Measurements from ENCODE around the gene IGFLR1.

The IGFLR1 gene

GRCh38 chr19:35723671-35724070, 18.6 kb downstream of the IGFLR1 start:
- no peak for DNase-seq

GRCh38 chr19:35722897-35723296, 19.4 kb downstream of the IGFLR1 start:
- DNase-seq, result peak; percentile 8

- peak; percentile 16 for DNase-seq
Observed at GRCh38 chr19:35722461-35722860, 19.8 kb downstream of the IGFLR1 start.

GRCh38 chr19:35721374-35721773, 20.9 kb downstream of the IGFLR1 start:
- peak; percentile 13 for DNase-seq

DNA sequence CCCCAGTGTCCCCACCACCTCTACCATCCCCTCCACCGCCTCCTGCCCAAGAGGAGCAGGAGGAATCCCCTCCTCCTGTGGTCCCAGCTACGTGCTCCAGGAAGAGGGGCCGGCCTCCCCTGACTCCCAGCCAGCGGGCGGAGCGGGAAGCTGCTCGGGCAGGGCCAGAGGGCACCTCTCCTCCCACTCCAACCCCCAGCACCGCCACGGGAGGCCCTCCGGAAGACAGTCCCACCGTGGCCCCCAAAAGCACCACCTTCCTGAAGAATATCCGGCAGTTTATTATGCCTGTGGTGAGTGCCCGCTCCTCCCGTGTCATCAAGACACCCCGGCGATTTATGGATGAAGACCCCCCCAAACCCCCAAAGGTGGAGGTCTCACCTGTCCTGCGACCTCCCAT, 21.6 kb downstream of the IGFLR1 start:
- DNase-seq, result peak; percentile 26

DNA sequence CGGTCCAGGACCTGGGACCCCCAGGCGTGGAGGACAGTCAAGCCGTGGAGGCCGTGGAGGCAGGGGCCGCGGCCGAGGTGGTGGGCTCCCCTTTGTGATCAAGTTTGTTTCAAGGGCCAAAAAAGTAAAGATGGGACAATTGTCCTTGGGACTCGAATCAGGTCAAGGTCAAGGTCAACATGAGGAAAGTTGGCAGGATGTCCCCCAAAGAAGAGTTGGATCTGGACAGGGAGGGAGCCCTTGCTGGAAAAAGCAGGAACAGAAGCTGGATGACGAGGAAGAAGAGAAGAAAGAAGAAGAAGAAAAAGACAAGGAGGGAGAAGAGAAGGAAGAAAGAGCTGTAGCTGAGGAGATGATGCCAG, 22.1 kb downstream of the IGFLR1 start:
- no peak for DNase-seq

GRCh38 chr19:35719402-35720162, 22.7 kb downstream of the IGFLR1 start:
- no peak for DNase-seq

DNA sequence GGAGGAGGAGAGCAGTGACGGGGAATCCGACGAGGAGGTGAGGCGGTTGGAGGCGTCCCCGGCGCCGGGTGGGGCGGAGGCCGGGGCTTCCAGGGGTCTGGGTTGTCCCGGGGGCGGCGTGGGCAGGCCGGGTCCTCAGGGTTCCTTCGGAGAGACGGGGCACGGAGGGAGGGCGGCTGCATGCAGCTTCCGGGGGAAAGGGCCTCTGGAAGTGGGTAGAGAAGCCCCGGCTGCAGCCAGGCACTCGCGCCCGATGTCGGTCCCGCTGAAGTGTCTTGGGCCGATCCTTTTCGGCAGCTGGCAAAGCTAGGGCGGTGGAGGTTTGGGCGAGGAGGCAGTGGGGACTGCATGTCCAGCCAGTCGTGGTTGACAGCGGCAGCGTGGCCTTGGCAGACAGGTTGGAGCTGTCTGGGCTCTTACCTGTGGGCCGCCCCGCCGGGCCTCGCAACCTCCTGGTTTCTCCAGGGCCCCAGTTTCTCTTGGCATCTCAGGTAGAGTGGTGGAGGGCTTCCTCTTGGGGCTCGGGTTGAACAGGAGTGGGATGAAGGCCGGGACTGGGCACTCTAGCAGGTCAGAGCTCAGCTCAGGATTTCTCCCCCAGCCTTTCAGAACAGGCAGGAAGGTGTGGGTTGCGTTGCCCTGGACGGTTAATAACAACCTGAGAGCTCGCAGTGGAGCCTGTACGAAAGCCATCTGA, 23.8 kb downstream of the IGFLR1 start:
- DNase-seq, result no peak

DNA sequence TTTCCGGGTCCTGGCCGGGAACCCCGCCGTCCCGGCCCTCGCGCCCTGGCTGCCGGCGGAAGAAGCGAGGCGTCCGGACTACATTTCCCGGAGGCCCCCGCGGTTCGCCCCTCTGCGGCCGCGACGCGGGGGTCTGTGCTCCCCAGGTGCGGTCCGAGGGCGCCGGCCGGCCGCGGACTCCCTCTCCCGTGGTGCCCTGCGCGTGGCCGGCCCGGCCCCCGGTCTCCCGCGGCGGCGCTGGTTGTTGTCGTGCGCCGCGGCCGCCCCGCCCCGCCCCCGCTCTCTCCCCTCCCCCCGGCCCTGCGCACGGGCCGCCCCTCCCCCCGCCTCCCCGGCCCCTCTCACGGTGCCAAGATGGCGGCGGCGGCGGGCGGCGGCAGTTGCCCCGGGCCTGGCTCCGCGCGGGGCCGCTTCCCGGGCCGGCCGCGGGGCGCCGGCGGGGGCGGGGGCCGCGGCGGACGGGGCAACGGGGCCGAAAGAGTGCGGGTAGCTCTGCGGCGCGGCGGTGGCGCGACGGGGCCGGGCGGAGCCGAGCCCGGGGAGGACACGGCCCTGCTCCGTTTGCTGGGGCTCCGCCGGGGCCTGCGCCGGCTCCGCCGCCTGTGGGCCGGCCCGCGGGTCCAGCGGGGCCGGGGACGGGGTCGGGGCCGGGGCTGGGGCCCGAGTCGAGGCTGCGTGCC, 24.4 kb downstream of the IGFLR1 start, which contains the start of gene KMT2B:
Gene KMT2B, plus strand, starts transcription at position 339 of the 680 bp plus-strand sequence. Its CDS starts 16 bp downstream, at position 355.
- DNase-seq, result peak; percentile 97

- DNase-seq, result peak; percentile 91
Observed at GRCh38 chr19:35716801-35717664, 25.2 kb downstream of the IGFLR1 start.

- DNase-seq, result no peak
Observed at GRCh38 chr19:35715981-35716800, 26.1 kb downstream of the IGFLR1 start.

GRCh38 chr19:35715355-35715809, 26.9 kb downstream of the IGFLR1 start:
- DNase-seq, result no peak

DNA sequence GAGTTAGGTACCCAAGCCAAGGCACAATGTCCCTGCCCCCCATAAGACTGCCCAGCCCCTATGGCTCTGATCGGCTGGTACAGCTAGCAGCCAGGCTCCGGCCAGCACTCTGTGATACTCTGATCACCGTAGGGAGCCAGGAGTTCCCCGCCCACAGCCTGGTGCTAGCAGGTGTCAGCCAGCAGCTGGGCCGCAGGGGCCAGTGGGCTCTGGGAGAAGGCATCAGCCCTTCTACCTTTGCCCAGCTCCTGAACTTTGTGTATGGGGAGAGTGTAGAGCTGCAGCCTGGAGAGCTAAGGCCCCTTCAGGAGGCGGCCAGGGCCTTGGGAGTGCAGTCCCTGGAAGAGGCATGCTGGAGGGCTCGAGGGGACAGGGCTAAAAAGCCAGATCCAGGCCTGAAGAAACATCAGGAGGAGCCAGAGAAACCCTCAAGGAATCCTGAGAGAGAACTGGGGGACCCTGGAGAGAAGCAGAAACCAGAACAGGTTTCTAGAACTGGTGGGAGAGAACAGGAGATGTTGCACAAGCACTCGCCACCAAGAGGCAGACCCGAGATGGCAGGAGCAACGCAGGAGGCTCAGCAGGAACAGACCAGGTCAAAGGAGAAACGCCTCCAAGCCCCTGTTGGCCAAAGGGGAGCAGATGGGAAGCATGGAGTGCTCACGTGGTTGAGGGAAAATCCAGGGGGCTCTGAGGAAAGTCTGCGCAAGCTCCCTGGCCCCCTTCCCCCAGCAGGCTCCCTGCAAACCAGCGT, 27.5 kb downstream of the IGFLR1 start:
- no peak for DNase-seq

GRCh38 chr19:35713904-35714495, 28.3 kb downstream of the IGFLR1 start:
- no peak for DNase-seq

DNA sequence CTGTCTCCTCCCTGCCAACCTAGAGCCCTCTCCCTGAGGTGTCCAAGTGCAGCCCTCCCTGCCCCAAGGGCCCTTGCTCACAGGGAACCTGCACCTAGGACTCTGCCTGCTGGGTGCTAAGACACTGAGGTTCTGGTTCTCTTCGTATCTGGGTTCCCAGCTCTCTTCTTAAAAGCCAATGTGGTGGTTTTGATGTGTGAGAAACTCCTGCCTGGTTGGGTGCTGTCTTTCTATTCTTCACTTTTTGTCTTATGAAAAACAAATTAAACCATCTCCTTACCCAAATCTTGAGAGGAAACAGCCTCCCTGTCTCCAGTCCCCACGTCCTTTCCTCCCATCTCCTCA, 28.8 kb downstream of the IGFLR1 start:
- DNase-seq, result no peak

DNA sequence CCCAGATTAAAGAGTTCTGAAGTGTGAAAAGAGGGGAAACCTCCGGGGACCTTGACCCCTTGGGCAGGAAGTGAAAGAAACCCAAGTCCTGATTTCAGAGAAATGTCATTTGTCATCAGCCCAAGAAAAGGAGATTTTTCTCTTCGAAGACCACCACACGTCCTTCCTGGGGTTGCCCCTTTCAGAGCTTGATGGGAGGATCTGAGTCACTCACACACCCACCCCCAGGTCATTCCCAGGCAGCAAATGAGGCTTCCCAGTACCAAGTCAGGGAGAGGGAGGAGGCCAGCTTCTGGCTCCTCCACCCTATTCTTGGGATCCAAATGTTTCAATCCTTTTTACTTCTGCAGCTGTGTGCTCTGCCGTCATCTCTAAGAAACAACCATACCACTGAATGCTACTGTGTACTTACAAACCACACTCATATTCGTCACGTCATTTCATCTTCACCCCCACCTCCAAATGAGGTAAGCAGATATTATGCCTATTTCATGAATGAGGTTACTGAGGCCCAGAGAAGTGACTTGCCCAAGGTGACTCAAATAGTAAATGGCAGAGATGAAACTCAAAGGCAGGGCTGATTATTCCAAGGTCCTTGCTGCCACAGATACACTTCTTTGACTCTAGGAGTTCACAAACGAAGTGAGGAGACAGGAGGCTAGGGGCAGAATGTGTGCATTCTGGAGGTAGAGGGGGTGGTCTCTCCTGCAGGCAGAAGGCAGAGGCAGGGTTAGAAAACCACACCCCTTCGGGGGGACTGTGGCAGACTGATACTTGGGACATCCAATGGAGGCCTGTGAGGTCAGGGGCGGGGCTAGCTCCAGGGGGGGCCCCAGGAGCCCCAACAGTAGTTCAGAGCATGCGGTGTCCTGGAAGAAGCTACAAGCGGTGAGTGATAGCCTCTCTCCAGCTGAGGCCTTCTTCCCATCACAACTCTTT, 29.4 kb downstream of the IGFLR1 start:
- no peak for DNase-seq

DNA sequence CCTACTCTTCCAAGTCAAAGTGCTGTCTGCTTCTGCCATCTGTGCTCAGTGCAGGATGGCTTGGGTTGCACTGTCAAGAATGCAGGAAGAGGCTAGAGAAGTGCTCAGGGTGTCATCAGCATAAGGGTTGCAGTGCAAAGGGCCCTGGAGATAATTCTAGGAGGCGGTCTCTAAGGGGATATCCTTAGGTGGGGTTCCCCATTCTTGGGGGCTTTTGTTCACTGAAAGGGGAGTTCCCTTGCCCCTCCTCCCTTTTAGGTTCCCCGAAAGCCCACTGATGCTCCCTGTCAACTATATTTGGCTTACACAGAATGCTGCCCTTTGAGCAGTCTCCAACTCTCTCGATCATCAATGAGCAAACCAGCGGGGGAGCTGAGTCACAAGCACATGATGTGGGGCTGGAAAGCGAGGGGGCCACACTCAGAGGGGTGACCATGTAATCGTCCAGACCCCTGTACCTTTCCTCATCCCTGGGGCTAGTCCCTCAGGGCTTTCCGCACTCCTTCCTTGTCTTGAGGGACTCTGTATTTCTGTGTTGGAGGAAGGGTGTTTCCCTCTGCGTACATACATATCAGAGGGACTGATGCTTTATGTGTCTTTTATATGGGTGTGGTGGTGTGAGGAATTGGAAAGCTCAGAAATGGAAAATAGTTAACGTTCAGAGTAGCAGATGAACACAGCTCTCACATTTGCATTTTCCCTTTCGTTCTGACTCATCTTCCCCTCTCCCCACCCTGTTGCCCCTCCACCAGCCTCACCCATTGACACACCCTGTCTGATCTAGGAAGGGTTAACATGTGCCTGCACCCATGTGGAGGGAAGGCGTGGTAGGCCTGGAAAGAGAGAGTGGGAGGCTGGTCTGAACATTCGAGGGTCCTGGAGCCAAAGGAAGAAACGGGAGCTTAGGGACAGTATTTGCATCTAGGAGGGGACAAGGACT, 31.2 kb downstream of the IGFLR1 start:
- no peak for DNase-seq

GRCh38 chr19:35708391-35708790, 33.9 kb downstream of the IGFLR1 start:
- DNase-seq, result no peak

All from femur (tissue), 1 donor.